Neural progenitor cell (in vitro differentiated cells): ENCODE measurements around the gene DUS1L.

Experiments used
- CTCF ChIP-seq: fragments of 200-600 bp; sonication (generic); IDR thresholded peaks from 2 replicates; pipeline ENCODE4 v1.5.1; 2017; ENCODE audit warnings: antibody characterized with exemption, mild to moderate bottlenecking
- EZH2 ChIP-seq: fragments of 200-600 bp; sonication (generic); IDR thresholded peaks from 2 replicates; pipeline ENCODE4 v1.6.1; 2017; ENCODE audit warnings: antibody characterized with exemption, mild to moderate bottlenecking, moderate library complexity

- TF ChIP-seq CTCF (peak; percentile 56), EZH2 (no peak)
Observed at GRCh38 chr17:82021107-82021899, 44.3 kb downstream of the DUS1L start.
